ELF-1 (cell line): ENCODE results near the gene AADAT.
A peak's percentile ranks its signal among the peaks of the same experiment; 100 is the strongest.

Experiments
- DNase-seq: peaks from one replicate; pipeline ENCODE4 v3.0.0-alpha.2; 2016; ENCODE audit warnings: low read depth, low spot score

The AADAT gene

GRCh38 chr4:170033999-170034398 lies 55.8 kb downstream of the AADAT start:
- no peak for DNase-seq

DNA sequence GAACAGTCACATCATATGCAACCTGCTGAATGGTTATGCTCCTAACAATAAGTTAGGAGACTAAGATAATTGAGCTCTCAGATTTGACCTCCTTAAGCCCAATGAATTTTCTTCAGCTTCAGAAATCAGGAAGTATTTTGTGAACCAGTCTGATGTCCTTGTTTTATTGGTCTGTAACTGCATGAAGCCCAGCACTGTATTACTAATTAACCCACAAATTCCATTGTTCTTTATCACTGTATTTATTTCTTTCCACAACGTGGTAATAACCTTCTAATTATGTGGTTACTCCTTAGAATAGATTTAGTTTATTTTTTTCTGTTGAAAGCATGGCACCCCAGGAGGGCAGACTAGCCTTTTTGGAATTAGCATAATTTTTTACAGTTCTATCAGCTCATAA lies 59.6 kb downstream of the AADAT start:
- no peak for DNase-seq

DNA sequence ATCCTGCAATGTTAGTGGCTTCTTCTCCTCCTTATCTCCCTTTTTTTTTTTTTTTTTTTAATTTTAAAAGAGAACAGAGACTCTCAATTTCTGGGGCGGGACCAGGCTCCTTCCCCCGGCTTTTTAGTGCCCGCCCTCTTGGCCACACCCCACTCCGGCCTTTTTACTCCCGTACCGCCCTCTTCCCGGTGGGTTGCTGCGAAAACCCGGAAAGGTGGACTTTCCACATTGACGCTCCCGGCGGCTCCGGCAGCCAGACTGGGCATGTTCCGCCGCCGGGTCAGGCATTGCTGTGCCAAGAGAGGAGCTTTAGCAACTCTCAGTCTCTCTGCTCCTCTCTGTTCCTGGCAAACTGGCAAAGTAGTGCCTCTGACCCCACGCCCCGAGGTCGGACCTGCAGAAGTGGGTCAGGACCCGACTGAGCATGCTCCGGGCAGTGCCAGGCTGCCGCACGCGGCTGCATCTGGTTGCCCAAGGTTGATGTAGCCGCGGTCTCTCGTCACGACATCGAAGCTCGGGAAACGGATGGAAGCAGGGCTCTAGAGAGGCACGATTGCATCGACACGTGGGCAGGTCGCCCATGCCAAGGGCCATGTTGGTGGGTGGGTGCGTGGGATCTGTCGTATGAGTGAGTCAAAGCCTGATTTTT lies 62.5 kb downstream of the AADAT start:
- DNase-seq = peak; percentile 96

DNA sequence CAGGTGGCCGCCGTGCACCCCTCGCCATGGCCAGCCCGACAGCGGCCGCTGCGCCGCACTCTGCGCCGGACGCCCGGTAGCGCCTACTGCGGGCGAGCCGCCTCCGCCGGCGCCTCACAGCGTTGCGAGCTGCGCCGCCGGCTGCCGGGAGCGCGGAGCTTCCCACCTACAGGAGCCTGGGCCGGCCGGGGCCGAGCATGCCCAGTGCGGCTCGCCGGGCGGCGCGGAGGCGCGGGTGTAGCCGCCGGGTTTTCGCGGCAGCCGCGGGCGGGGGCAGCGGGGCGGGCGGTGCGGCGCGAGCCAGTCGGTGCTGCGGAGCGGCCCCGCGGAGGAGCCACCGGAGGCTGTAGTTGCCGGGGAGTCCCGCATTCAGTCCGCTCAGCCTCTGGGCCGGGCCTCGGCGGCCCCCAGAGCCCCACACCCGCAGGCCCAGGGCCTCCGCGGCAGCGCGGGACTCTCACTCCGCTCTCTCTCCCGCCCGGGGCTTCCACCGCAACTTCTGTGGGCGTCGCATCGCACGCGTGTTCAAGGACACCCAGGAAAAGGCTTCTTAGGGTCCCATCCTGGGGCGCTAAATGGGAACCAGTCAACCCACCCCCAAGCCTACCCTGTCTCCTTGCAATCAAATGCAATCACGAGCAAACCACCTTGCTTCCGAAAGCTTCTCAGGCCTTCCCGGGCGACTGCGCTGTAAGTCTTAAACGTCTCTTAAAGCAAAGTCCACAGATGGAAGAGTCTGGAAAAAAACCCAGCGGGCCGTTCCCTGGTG lies 63.3 kb downstream of the AADAT start, which contains the start of gene MFAP3L:
Gene MFAP3L, minus strand, starts transcription at position 143 of the 769 bp plus-strand sequence. CDS start 20,518 bp downstream, outside the sequence.
- peak; percentile 86 for DNase-seq

DNA sequence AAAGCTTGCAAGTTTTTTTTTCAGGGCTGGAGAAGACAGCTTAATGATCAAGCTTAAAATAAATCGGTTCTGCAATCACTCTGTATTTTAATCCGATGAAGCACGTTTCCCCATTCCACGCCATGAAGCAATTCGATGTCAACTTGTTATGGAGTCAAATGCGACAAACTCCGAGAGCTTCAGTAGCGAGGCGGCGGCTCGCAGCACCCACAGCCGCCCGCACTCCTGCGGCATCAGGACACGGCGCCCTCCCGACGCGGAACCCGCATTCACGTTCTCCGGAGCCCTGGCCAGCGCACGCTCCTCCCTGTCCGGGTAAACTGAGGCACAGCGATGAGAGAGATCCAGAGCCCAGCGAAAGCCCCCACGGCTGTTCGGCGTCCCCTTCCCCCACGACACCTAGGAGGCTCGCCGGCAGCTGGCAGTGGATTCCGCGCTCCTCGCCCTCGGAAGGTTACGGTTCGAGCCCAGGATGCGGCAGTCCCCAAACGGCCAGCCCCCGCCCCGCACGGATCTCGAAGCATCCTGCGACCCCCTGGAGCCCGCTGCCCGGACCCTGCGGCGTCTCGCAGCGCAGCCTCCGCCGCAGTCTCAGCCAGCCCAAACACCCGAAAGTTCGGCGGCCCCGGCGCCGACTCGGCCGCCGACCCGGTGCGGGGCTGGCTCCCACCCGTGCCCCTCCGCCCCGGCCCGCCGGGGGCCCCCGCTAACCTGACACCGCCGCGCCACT lies 64.1 kb downstream of the AADAT start:
- peak; percentile 47 for DNase-seq

GRCh38 chr4:170022211-170022610 lies 67.5 kb downstream of the AADAT start:
- DNase-seq = no peak

DNA sequence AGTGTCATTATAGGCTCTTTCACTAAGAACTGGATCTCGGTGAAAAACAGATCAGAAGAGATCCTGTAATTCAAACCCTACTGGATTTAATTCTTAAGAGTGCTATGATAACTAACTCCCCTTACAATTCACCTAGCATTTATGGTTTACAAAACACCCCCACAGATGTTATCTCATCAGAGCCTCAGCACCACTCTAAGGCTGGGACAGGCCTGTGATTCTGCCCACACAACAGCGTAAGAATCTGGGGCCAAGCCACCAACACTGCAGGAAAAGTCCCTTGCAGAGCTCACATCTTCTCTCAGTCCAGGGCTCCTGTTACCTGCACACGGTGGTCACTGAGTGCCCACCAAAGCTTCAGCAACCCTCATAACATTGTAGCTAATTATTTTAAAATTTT lies 72.5 kb downstream of the AADAT start:
- no peak for DNase-seq

DNA sequence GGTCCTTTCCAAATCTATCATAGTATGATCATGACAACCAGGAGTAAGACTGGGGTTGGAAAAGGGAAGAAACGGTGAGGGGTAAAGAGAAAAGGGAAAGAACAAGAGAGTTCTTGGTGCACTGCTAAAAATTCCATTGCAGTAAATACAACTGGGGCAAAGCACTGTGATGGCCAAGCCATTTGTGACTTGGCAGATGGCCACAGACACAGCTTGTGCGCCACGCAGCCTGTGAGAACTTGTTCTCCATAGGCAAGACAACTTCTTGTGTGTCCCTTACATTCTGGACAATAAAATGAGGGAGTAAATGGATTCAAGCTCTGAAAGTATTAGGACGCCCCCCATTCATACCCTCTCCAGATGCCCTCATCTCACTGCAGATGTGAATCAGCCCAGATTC lies 74.5 kb downstream of the AADAT start:
- no peak for DNase-seq

GRCh38 chr4:170014359-170015011 lies 75.3 kb downstream of the AADAT start:
- DNase-seq = no peak

DNA sequence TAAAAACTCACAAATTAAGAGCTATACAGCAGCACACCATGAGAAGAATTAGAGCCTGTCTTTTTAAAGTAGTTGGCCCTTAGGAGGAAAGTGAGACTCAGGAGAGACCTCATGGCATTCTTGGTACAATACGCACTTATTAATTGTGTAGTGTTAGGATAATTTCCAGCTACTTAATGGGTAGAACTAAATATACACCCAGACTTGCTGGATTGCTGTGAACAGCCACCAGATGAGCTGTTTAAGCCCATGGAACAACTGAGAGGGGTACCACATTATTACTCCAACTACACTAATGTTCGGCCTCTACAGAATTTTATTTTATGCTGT lies 77.2 kb downstream of the AADAT start:
- DNase-seq = no peak

DNA sequence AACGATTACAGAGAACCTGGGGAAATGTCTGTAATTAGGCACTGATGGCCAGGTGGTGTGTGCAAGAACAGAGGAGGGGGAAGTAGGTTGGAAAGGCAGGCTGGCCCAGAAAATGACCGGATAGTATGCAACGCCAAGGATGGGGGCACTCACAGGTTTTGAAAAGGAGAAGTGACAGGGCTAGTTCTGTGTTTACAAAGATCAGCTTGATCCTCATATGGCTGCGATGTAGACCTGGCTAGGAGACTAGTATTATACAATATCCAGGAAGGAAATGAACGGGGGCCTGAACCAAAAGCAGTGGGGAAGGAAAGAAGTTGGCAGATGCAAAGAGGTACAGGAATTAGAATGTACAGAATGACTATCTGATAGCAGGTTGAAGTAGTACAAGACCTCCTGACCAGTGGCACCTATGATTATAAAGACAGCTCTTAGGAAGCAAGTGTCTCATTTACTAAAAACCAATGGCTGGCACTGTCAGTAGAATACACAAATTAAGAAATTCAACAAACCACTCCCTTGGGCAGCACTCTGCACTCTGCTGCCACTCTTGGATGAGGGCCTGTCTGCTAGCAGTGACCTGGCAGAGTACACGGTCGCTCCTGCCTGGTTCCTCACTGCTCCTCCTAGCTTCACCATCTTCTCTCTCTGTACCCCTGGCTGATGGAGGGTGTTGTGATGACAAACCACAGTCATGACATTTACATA lies 77.7 kb downstream of the AADAT start:
- no peak for DNase-seq
